NB4 (cell line): ENCODE data around the gene SIK2.

ENCODE experiments used
- DNase-seq: peaks from one replicate; pipeline ENCODE4 v3.0.0; 2010; ENCODE audit warnings: low read depth
- H3K4me3 ChIP-seq: one replicate; pipeline ENCODE4 v1.5.1; 2011; ENCODE audit warnings: mild to moderate bottlenecking, low read depth, low read length, moderate library complexity
- MAX ChIP-seq: IDR thresholded peaks from 2 replicates; pipeline ENCODE4 v1.6.1; 2011; ENCODE audit warnings: low read depth, low read length
- MYC ChIP-seq: IDR thresholded peaks from 2 replicates; pipeline ENCODE4 v1.6.1; 2011; ENCODE audit warnings: low read depth, low read length
- POLR2A ChIP-seq: IDR thresholded peaks from 2 replicates; pipeline ENCODE4 v1.6.1; 2011; ENCODE audit warnings: mild to moderate bottlenecking; ENCODE audit not compliant: insufficient read length; ENCODE audit errors: extremely low read depth
- TF ChIP-seq, protein P1 (sequence below): IDR thresholded peaks from one replicate; pipeline ENCODE4 v1.5.1; 2012; ENCODE audit warnings: low read depth, low read length

The SIK2 gene

GRCh38 chr11:111693224-111693937 is 91.1 kb downstream of the SIK2 start:
- DNase-seq: no peak
- TF ChIP-seq POLR2A: no peak
- TF ChIP-seq MYC: no peak
- TF ChIP-seq, protein P1, sequence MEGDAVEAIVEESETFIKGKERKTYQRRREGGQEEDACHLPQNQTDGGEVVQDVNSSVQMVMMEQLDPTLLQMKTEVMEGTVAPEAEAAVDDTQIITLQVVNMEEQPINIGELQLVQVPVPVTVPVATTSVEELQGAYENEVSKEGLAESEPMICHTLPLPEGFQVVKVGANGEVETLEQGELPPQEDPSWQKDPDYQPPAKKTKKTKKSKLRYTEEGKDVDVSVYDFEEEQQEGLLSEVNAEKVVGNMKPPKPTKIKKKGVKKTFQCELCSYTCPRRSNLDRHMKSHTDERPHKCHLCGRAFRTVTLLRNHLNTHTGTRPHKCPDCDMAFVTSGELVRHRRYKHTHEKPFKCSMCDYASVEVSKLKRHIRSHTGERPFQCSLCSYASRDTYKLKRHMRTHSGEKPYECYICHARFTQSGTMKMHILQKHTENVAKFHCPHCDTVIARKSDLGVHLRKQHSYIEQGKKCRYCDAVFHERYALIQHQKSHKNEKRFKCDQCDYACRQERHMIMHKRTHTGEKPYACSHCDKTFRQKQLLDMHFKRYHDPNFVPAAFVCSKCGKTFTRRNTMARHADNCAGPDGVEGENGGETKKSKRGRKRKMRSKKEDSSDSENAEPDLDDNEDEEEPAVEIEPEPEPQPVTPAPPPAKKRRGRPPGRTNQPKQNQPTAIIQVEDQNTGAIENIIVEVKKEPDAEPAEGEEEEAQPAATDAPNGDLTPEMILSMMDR: no peak
- TF ChIP-seq MAX: no peak
- no peak overlapping the region for H3K4me3 ChIP-seq

GRCh38 chr11:111694851-111695250 is 92.6 kb downstream of the SIK2 start:
- H3K4me3 ChIP-seq: no peak overlapping the region
- no peak for DNase-seq
- TF ChIP-seq, protein P1: no peak
- TF ChIP-seq MAX (no peak), POLR2A (no peak), MYC (no peak)

DNA sequence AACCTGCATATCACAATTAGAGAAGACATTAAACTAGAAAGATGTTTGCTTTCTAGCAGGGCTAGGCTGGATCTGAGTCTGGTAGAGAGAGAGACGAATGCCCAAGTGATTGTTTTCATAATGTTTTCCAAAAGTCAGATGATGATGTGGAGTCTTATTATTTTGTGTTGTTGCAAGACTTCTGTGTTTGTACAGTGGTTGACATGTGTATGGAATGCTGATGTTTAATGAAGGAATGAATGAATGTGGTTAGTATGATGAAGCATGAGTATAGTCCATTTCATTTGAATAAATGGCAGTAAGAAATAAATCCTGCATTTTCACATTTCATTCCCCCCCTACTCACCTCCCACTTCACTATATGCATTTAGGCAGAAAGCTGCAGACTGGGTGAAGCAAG is 94.3 kb downstream of the SIK2 start:
- no peak overlapping the region for H3K4me3 ChIP-seq
- TF ChIP-seq, protein P1: no peak
- no peak for TF ChIP-seq POLR2A
- TF ChIP-seq MYC: no peak
- no peak for TF ChIP-seq MAX
- no peak for DNase-seq

GRCh38 chr11:111697933-111698371 is 95.7 kb downstream of the SIK2 start:
- no peak for TF ChIP-seq MYC
- TF ChIP-seq, protein P1: no peak
- TF ChIP-seq POLR2A: no peak
- no peak for TF ChIP-seq MAX
- no peak overlapping the region for H3K4me3 ChIP-seq
- no peak for DNase-seq

GRCh38 chr11:111698852-111699559 is 96.8 kb downstream of the SIK2 start:
- DNase-seq: no peak
- no peak overlapping the region for H3K4me3 ChIP-seq
- TF ChIP-seq MYC (no peak), POLR2A (no peak), MAX (no peak)
- TF ChIP-seq, protein P1: no peak
